NCI-H1930 (cell line): ENCODE data around the gene NEK7.

ENCODE experiments used
- DNase-seq, 2 experiments: peaks; one replicate each; lab custom pipeline; 2025; lab: John Stamatoyannopoulos, UW

Gene NEK7

GRCh38 chr1:198147216-198147615, 9.6 kb upstream of the NEK7 start:
- DNase-seq = no peak

- DNase-seq = no peak
Measured at GRCh38 chr1:198150369-198150768, 6.4 kb upstream of the NEK7 start.

GRCh38 chr1:198151688-198152087, 5.1 kb upstream of the NEK7 start:
- no peak for DNase-seq

GRCh38 chr1:198153103-198153502, 3.7 kb upstream of the NEK7 start:
- no peak for DNase-seq

- no peak for DNase-seq
Measured at GRCh38 chr1:198153804-198154203, 3.0 kb upstream of the NEK7 start.

- DNase-seq = no peak
Measured at GRCh38 chr1:198155253-198155652, 1.5 kb upstream of the NEK7 start.

- peak in 1 of 2 experiments; percentile 29 for DNase-seq
Measured at GRCh38 chr1:198156111-198156744, 570 bp upstream of the NEK7 start.

GRCh38 chr1:198157241-198157846, 546 bp downstream of the NEK7 start:
- DNase-seq = peak; percentile 64 to 80

- DNase-seq = no peak
Measured at GRCh38 chr1:198157847-198158725, 1.3 kb downstream of the NEK7 start.

GRCh38 chr1:198158735-198159589, 2.2 kb downstream of the NEK7 start:
- DNase-seq = peak; percentile 78 to 83

- no peak for DNase-seq
Measured at GRCh38 chr1:198160222-198160621, 3.4 kb downstream of the NEK7 start.

GRCh38 chr1:198160946-198161614, 4.3 kb downstream of the NEK7 start:
- no peak for DNase-seq

- no peak for DNase-seq
Measured at GRCh38 chr1:198161718-198162090, 4.9 kb downstream of the NEK7 start.

GRCh38 chr1:198162091-198162767, 5.4 kb downstream of the NEK7 start:
- DNase-seq = no peak

- no peak for DNase-seq
Measured at GRCh38 chr1:198165927-198166647, 9.3 kb downstream of the NEK7 start.

- DNase-seq = no peak
Measured at GRCh38 chr1:198166900-198167299, 10.1 kb downstream of the NEK7 start.

GRCh38 chr1:198167436-198167934, 10.7 kb downstream of the NEK7 start:
- DNase-seq = no peak

GRCh38 chr1:198168227-198168626, 11.4 kb downstream of the NEK7 start:
- DNase-seq = no peak

GRCh38 chr1:198169672-198170071, 12.9 kb downstream of the NEK7 start:
- no peak for DNase-seq
